SU-DHL-6 (cell line): Measurements from ENCODE around the gene MYO18A.

Source experiments
- H2AFZ ChIP-seq: fragments of 200-600 bp; sonication (generic); 2 replicates; pipeline ENCODE4 v1.6.1; 2014; ENCODE audit warnings: low read depth, mild to moderate bottlenecking, moderate library complexity, mixed read lengths, antibody characterized with exemption, low read length; ENCODE audit not compliant: severe bottlenecking
- H3F3A ChIP-seq: fragments of 200-600 bp; shearing (Covaris generic); 2 replicates; pipeline ENCODE4 v1.6.0; 2016; ENCODE audit warnings: antibody characterized with exemption, mild to moderate bottlenecking; ENCODE audit not compliant: insufficient read depth
- H3K27ac ChIP-seq: fragments of 200-600 bp; sonication (generic); 2 replicates; pipeline ENCODE4 v1.5.1; 2016; ENCODE audit warnings: low read depth, mild to moderate bottlenecking, low read length, moderate library complexity, mixed read lengths
- H3K27me3 ChIP-seq: fragments of 200-600 bp; sonication (generic), shearing (Covaris generic); 2 replicates; pipeline ENCODE4 v1.6.0; 2014; ENCODE audit warnings: mild to moderate bottlenecking, low read length
- H3K36me3 ChIP-seq: fragments of 200-600 bp; sonication (generic); 2 replicates; pipeline ENCODE4 v1.6.1; 2014; ENCODE audit warnings: mild to moderate bottlenecking, low read length, mixed read lengths
- H3K4me2 ChIP-seq: fragments of 300-600, 200-600 bp; shearing (Covaris generic), sonication (generic); 2 replicates; pipeline ENCODE4 v1.6.0; 2014; ENCODE audit warnings: low read length, low read depth, mild to moderate bottlenecking; ENCODE audit not compliant: poor library complexity, severe bottlenecking
- H3K4me3 ChIP-seq: fragments of 200-600 bp; sonication (generic); 2 replicates; pipeline ENCODE4 v1.5.1; 2014; ENCODE audit warnings: antibody characterized with exemption, low read length, mild to moderate bottlenecking, mixed read lengths; ENCODE audit not compliant: insufficient read depth, poor library complexity, severe bottlenecking
- H3K79me2 ChIP-seq: fragments of 200-600 bp; sonication (generic); 2 replicates; pipeline ENCODE4 v1.6.1; 2014; ENCODE audit warnings: mild to moderate bottlenecking, low read length, moderate library complexity; ENCODE audit not compliant: insufficient read depth
- H3K9ac ChIP-seq: fragments of 200-600 bp; sonication (generic); 2 replicates; pipeline ENCODE4 v1.7.0; 2014; ENCODE audit warnings: mild to moderate bottlenecking, low read length
- H3K9me2 ChIP-seq: fragments of 200-600 bp; sonication (generic); replicated peaks from 2 replicates; pipeline ENCODE4 v1.6.1; 2014; ENCODE audit warnings: low read length; ENCODE audit not compliant: insufficient read depth
- H3K9me3 ChIP-seq: fragments of 200-600 bp; sonication (generic); 2 replicates; pipeline ENCODE4 v1.6.1; 2014; ENCODE audit warnings: low read length, mixed read lengths; ENCODE audit not compliant: insufficient read depth
- H4K20me1 ChIP-seq: fragments of 200-600 bp; sonication (generic); 2 replicates; pipeline ENCODE4 v1.6.1; 2014; ENCODE audit warnings: low read depth, mild to moderate bottlenecking, antibody characterized with exemption, low read length, moderate library complexity, mixed read lengths
- EZH2phosphoT487 ChIP-seq: fragments of 200-600 bp; sonication (generic), shearing (Covaris generic); conservative IDR thresholded peaks from 2 replicates; pipeline ENCODE4 v1.6.1; 2018; ENCODE audit warnings: mild to moderate bottlenecking, antibody characterized with exemption, low read length, moderate library complexity, mixed read lengths
- TF ChIP-seq, protein P1 (sequence below): fragments of 200-600 bp; sonication (generic); IDR thresholded peaks from one replicate; pipeline ENCODE4 v1.5.1; 2017; ENCODE audit warnings: antibody characterized with exemption, mild to moderate bottlenecking, low read length, moderate library complexity; ENCODE audit not compliant: insufficient read depth, poor library complexity, severe bottlenecking

Gene MYO18A

DNA sequence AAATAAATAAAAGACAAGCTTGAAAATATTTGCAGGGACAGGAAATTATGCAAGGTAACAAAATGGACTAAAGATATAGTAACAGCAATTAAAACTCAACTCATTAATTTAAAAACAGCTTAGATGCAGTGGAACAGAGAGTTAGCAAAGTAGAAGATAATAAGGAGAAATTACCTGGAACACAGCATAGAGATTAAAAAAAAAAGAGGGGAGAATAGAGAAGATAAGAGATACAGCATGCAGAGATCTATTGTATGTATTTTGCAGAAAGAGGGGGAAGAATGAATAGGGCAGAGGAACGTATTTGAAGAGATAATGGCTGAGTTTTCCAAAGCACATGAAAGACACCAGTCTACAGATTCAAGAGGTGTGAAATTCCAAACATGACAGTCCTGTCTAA, 145.7 kb downstream of the MYO18A start:
- Histone ChIP-seq H3F3A (no peaks in the 10 kb centered on the region), H3K79me2 (no peaks in the 10 kb centered on the region), H3K9me3 (peaks cover 7% of the 10 kb centered on the region; the same call in 1 of the 2 replicates), H3K4me3 (no peak overlapping the region), H3K9ac (no peak overlapping the region), H3K9me2 (no peaks in the 10 kb centered on the region), H3K27ac (no peak overlapping the region), H3K27me3 (no peaks in the 10 kb centered on the region), H4K20me1 (no peaks in the 10 kb centered on the region), H2AFZ (no peak overlapping the region), H3K36me3 (no peaks in the 10 kb centered on the region), H3K4me2 (no peak overlapping the region)
- TF ChIP-seq EZH2phosphoT487 = no peak

DNA sequence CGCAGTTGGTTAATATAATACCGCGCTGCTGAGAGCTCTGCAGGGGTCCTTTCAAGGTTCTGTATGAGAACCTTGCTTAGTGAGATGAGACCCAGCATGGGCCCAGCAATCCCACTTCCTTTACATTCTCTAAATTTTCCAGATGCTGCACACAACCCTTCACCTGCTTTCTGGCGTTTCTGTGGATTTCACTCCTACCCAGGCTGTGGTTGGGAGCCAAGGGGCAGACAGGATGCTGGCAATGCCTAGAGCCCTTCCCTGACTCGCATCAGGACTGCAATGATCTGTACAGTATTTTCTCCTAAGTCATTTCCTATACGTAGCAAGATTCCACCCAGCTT, 147.4 kb downstream of the MYO18A start:
- Histone ChIP-seq H4K20me1 (no peaks in the 10 kb centered on the region), H2AFZ (no peak overlapping the region), H3F3A (no peaks in the 10 kb centered on the region), H3K4me3 (no peak overlapping the region), H3K27ac (no peak overlapping the region), H3K4me2 (no peak overlapping the region), H3K27me3 (no peaks in the 10 kb centered on the region), H3K9ac (no peak overlapping the region), H3K9me3 (peaks cover 7% of the 10 kb centered on the region; the same call in 1 of the 2 replicates), H3K36me3 (no peaks in the 10 kb centered on the region), H3K9me2 (no peaks in the 10 kb centered on the region), H3K79me2 (no peaks in the 10 kb centered on the region)
- TF ChIP-seq, protein P1, sequence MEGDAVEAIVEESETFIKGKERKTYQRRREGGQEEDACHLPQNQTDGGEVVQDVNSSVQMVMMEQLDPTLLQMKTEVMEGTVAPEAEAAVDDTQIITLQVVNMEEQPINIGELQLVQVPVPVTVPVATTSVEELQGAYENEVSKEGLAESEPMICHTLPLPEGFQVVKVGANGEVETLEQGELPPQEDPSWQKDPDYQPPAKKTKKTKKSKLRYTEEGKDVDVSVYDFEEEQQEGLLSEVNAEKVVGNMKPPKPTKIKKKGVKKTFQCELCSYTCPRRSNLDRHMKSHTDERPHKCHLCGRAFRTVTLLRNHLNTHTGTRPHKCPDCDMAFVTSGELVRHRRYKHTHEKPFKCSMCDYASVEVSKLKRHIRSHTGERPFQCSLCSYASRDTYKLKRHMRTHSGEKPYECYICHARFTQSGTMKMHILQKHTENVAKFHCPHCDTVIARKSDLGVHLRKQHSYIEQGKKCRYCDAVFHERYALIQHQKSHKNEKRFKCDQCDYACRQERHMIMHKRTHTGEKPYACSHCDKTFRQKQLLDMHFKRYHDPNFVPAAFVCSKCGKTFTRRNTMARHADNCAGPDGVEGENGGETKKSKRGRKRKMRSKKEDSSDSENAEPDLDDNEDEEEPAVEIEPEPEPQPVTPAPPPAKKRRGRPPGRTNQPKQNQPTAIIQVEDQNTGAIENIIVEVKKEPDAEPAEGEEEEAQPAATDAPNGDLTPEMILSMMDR = no peak
- TF ChIP-seq EZH2phosphoT487 = no peak

DNA sequence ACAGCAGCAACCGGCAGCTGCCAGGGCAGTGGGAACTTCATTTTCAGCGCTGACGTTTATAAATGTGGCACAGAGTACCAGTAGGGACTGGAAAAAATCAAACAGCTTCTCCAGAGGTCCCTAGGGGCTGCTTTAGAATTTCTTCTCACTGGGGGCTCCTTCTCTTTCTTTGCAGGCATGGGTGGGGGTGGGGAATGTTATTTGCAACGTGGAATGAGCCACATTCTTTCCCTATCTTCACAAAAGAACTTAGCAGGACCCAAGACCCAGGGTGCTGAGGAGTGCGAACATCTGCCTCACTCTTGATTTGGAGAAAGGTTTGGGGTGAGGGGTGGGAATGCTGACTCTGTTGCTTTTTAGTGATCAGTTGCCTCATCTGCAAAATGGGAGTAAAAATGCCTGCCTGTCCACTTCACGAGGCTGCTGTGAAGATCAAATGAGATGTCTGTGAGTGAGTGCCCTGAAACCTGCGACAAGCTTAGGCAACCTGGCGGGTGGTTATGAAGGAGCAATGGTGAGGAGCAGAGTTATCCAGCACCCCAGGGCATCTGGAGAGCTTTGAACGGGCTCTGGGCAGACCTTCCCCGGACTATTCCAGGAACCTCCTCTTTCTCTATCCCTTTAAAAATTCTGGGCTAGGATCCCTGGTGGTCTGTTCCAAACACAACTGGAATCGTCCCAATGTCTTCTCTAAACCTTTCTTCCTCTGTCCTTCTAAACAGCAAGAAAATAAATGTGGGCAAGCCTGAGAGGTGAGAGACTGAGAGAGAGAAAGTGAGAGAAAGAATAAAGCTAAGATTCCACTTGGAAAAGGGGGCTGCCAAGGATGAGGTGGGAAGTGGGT, 148.0 kb downstream of the MYO18A start:
- Histone ChIP-seq H3K9me2 (no peaks in the 10 kb centered on the region), H3K9me3 (peaks cover 7% of the 10 kb centered on the region; the same call in 1 of the 2 replicates), H4K20me1 (no peaks in the 10 kb centered on the region), H3K36me3 (no peaks in the 10 kb centered on the region), H3K4me3 (no peak overlapping the region), H2AFZ (no peak overlapping the region), H3F3A (no peaks in the 10 kb centered on the region), H3K9ac (no peak overlapping the region), H3K27me3 (no peaks in the 10 kb centered on the region), H3K4me2 (no peak overlapping the region), H3K79me2 (no peaks in the 10 kb centered on the region), H3K27ac (no peak overlapping the region)
- TF ChIP-seq, protein P1 = no peak
- TF ChIP-seq EZH2phosphoT487 = no peak

GRCh38 chr17:29031488-29031887, 148.7 kb downstream of the MYO18A start:
- no peak overlapping the region for H3K4me3 ChIP-seq
- H3K79me2 ChIP-seq = no peaks in the 10 kb centered on the region
- no peaks in the 10 kb centered on the region for H3K9me2 ChIP-seq
- H3K9me3 ChIP-seq = peaks cover 7% of the 10 kb centered on the region; the same call in 1 of the 2 replicates
- no peak overlapping the region for H3K27ac ChIP-seq
- no peaks in the 10 kb centered on the region for H3K36me3 ChIP-seq
- no peaks in the 10 kb centered on the region for H3K27me3 ChIP-seq
- H2AFZ ChIP-seq = no peak overlapping the region
- H4K20me1 ChIP-seq = no peaks in the 10 kb centered on the region
- no peak overlapping the region for H3K9ac ChIP-seq
- TF ChIP-seq, protein P1 = no peak
- TF ChIP-seq EZH2phosphoT487 = no peak
- no peak overlapping the region for H3K4me2 ChIP-seq
- H3F3A ChIP-seq = no peaks in the 10 kb centered on the region
